ENCODE results near the gene LGALS7.
"Not testable (repeated sequence)": the region's sequence is repeated elsewhere in the genome, so short reads cannot be mapped to it uniquely, and the experiment has no call there.

Gene LGALS7

GRCh38 chr19:38799104-38799503 is 25.8 kb upstream of the LGALS7 start:
- no peak for DNase-seq

- not testable (repeated sequence) for DNase-seq
These were observed 24.5 kb upstream of the LGALS7 start for GRCh38 chr19:38797781-38798180.

- DNase-seq, result no peak
These were observed 22.8 kb upstream of the LGALS7 start for GRCh38 chr19:38796154-38796553.

GRCh38 chr19:38795549-38795948 is 22.2 kb upstream of the LGALS7 start:
- DNase-seq, result no peak

GRCh38 chr19:38793671-38794070 is 20.4 kb upstream of the LGALS7 start:
- DNase-seq, result no peak

- no peak for DNase-seq
These were observed 19.9 kb upstream of the LGALS7 start for GRCh38 chr19:38793177-38793576.

GRCh38 chr19:38792250-38793111 is 19.2 kb upstream of the LGALS7 start:
- peak in 1 of 2 experiments; percentile 29 for DNase-seq

- not testable (repeated sequence) for DNase-seq
These were observed 18.2 kb upstream of the LGALS7 start for GRCh38 chr19:38791451-38792064.

- not testable (repeated sequence) for DNase-seq
These were observed 17.4 kb upstream of the LGALS7 start for GRCh38 chr19:38790507-38791403.

- no peak for DNase-seq
These were observed 15.3 kb upstream of the LGALS7 start, which contains the start of gene LGALS7B for GRCh38 chr19:38788478-38789243. Gene LGALS7B (plus strand): TSS chr19:38789200. CDS start chr19:38789227, 27 bp downstream.

- no peak for DNase-seq
These were observed 13.4 kb upstream of the LGALS7 start for GRCh38 chr19:38786572-38787265.

- not testable (repeated sequence) for DNase-seq
These were observed 12.7 kb upstream of the LGALS7 start for GRCh38 chr19:38786061-38786460.

- DNase-seq, result no peak
These were observed 11.9 kb upstream of the LGALS7 start for GRCh38 chr19:38785187-38785699.

- no peak for DNase-seq
These were observed 10.9 kb upstream of the LGALS7 start for GRCh38 chr19:38784224-38784623.

GRCh38 chr19:38782212-38782611 is 8.9 kb upstream of the LGALS7 start:
- not testable (repeated sequence) for DNase-seq

- no peak for DNase-seq
These were observed 7.7 kb upstream of the LGALS7 start for GRCh38 chr19:38781058-38781457.

- no peak for DNase-seq
These were observed 7.1 kb upstream of the LGALS7 start for GRCh38 chr19:38780443-38780842.

- no peak for DNase-seq
These were observed 5.4 kb upstream of the LGALS7 start for GRCh38 chr19:38778733-38779132.

- no peak for DNase-seq
These were observed 1.0 kb upstream of the LGALS7 start for GRCh38 chr19:38774181-38774950.

GRCh38 chr19:38771569-38771968 is 1.7 kb downstream of the LGALS7 start:
- not testable (repeated sequence) for DNase-seq

GRCh38 chr19:38770949-38771275 is 2.4 kb downstream of the LGALS7 start:
- not testable (repeated sequence) for DNase-seq
